Dermis microvascular lymphatic vessel endothelial cell (primary cell): ENCODE data around the gene GKN1. TPM values are rescaled to one million over a fixed set of nuclear protein-coding genes. Genes with fewer than 3 reads are reported as not detected.

Experiments
- DNase-seq, 2 donors: peaks; one replicate each; pipeline versions ENCODE4 v3.0.0 to v3.0.0-alpha.2; 2010; ENCODE audit warnings: low read depth in 2 of 2
- total RNA-seq: library from RNA; depleted of rRNA; stranded (reverse); fragments of >200 nt; gene quantifications from 2 replicates; pipeline ENCODE4 v1.2.1, GENCODE V29; 2014

GKN1 gene
- total RNA-seq, 1 donor from 2014 or later, result not detected

DNA sequence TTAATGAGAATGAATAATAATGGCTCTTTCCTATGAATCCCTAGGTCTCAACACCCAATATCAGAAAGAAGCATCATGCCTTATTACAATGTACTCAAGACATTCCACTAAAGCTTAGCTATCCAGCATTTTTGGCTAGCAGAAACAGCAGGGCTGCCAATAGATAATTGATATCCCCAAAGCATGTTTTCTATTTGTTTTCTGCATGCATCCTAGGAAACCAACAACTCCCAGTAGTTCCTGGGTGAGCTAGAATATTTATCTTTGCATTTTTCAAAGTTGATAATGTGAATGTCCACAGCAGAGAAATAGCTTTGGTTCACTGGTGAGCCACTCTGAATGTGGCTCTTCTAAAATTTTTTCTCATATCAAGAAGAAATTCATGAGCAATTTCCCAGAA lies 32.7 kb downstream of the GKN1 start:
- DNase-seq, result no peak

DNA sequence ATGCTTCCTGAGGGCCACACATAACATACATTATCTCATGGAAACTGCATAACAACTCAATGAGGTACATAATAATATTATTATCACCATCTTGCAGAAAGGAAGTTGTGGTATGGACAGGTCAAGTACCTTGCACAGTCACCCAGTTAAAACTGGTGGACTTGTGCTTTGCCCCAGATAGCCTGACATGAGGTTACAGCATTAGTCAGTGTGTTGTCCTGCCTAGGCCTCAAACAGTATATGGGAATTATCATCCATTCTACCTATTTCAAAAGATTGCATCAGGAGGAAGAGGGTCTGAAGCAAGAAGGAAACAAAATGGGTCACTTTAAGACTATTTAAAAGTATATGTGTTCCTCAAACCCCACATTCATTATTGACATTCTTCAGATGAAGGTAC lies 33.2 kb downstream of the GKN1 start:
- peak in 1 of 2 donors; percentile 38 for DNase-seq

DNA sequence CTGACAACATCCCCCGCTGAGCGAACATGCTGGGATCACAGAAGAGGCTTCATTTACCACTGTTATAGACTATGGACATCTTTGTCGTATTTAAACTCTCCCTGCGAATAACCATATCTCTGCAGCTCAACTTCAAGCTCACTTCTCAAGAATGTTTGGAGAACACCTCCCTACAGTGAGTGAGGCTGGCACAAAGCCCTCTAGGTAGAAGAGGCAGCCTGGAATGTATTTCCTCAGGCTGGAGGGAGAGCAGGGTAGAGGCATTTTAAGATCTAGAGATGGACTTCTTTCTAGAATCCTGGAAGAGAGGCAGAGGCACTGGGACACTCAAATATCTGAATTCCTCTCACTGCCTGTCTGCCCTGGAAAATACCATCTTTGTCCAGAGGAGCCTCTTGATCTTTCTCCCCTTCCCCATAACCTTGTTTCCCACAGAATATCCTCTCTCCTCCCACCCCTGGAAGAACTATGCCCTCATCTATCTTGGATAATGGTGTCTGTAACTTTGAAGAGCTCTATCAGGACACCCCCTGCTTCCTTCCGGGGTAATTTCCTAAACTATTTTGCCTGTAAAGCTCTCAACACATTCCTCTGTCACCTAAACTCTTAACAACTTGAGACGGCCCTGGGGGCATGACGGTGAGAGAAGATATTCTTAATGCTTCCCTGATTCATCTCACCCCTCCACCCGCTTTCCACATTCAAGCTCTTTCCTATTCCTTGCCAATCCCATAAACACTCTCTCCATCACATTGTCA lies 36.2 kb downstream of the GKN1 start:
- no peak for DNase-seq

DNA sequence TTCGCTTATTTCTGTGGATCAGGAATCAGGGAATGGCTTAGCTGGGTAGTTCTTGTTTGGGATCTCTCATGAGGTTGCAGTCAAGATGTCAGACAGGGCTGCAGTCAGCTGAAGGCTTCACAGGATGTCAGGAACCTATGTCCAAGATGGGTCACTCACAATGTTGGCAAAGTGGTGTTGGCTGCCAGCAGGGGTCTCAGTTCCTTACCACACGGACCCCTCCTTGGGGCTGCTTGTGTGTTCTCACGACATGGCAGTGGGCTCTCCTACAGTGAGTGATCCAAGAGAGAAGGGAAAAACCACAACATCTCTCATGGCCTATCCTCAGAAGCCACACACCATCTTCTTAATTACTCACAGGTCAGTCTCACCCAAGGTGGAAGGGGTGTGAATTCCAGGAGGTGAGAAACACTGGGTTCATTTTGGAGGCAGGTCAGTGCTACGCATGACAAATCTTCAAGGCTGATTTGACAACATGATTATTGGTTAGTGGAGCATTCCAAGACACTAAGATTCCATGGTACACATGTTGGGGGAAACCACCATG lies 37.2 kb downstream of the GKN1 start:
- DNase-seq, result no peak

DNA sequence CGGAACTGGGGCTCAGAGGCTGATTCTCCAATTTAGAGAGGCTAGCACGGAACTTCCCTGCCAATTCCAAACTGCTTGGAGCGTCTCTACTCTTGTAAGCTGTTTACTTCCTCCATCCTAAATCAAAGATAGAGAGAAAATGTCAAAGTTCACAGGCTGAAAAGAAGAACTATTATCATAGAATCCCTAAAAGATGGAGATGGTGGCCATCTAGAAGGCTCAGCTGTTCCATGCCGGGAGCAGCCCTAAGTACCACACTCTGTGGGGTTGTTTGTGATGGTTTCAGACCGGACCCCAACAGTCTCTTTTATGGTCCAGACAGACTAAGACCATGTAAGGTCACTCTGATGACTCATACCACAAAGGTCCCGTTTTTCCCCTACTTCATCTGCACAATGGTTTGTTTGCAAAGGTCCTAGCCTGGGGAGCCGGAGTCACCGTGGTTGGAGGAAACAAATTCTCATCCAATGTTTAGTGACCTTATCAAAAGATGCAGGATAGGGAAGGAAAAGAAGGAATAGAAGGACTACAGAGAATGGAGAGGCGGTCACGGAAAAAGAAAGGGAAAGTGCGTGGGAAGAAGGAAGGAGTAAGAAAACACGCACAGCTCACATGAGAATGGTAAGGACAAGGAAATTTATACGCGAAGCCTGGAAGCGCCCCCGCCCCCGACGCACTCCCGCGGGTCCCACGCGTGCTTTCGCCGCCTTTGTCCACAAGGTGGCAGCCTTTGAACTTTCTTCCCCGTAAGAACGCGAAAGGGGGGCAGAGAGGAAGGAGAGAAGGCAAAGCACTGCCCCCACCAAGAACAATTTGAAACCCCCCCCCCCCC lies 38.1 kb downstream of the GKN1 start:
- DNase-seq, result peak in 1 of 2 donors; percentile 53

DNA sequence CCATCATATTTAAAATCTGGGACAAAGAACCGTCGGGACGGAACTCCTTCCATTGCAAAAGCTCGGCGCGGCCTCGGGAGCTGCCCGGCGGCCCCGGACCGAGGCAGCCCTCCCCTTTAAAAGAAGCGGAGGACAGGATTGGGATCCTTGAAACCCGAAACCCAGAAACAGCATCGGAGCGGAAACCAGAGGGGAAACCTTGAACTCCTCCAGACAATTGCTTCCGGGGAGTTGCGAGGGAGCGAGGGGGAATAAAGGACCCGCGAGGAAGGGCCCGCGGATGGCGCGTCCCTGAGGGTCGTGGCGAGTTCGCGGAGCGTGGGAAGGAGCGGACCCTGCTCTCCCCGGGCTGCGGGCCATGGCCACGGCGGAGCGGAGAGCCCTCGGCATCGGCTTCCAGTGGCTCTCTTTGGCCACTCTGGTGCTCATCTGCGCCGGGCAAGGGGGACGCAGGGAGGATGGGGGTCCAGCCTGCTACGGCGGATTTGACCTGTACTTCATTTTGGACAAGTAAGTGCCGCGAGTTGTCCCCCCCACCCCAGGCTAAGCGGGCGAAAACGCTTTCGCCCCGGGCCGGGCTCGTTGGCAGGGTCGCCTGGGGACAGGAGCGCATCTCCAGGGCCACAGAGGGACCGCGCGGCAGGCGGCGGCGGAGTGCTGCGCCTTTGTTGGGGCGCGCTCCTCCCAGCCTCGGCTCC lies 38.9 kb downstream of the GKN1 start, which contains the start of gene ANTXR1:
ANTXR1 (plus strand) TSS at position 38 of the 698 bp plus-strand sequence; CDS start at position 359, 321 bp downstream.
- DNase-seq, result peak in 1 of 2 donors; percentile 26

DNA sequence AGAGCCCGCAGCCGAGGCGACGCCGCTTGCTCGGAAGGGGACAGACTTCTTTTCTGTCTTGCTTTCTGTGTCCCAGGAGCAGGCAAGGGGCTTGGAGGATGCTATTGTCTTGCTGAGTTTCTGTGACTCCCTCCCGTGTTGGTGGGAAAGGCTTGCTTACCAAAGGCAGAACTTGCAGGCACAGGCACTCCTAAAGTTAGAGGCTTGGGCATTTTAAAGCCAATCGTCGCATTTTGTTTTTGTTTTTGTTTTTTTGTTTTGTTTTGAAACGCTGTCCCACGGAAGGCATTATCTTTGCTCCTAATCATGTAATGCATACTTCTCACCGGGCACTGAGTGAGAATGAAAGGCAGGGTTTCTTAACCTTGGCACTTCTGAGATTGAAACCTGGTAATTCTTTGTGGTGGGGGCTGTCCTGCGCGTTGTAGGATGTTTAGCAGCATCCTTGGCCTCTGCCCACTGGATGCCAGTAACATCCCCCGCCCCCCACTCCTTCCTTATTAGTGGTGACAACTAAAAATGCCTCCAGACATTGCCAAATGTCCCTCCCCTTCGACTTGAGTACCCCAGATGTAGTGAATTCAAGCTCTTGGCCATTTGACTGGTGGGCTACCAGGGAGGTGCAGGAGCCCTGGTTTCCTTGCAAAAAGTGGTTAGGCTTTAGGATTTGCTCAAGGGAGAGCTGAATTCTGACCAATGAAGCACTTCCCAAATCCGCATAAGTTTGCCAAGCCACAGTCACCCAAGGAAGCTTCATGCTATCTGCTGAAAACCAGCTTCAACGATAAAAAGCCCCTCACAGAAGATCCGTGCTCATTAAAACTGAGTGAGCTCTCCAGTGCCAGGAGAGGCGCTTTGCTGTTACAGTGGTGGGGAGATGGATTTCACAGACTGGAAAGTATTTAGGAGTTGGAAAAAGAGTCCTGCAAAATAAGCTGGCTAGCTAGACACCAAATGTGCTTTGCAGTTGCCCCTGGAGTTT lies 39.7 kb downstream of the GKN1 start:
- peak in 1 of 2 donors; percentile 32 for DNase-seq

DNA sequence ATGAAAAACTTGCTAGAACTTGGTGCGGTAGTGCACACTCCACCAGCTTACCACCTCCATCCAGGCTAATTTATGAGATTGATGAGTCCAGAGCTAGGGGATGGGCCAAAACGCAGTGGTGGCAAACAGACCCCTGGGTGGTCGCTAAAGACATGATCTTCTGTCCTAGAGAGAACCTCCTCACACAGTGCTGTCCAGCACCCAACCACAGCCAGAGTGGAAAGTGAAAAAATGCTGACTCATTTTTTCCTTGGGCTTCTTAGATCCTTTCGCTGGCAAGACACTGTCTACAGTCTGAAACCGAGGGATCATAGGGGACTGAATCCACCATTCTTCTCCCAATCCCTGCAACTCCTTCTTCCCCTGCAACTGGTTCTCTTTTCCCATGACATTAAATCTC lies 42.6 kb downstream of the GKN1 start:
- DNase-seq, result no peak

DNA sequence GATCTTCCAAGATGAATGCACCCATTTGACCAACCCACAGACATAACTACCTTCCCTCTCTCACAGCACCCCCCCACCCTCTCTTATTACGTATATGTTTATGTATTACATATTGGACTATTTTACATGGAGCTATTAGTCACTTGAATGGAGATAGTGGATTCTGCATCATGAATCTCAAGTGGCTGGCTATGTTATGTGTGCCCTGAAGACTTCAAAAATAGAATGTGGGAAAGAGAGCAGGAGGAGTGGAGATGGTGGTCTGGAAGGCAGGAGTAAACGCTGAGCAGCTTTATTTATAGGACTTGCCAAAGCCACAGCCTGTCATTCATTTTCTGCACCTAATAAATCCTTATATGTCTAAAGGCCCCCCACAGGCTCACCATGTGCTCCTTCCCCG lies 43.4 kb downstream of the GKN1 start:
- DNase-seq, result no peak

DNA sequence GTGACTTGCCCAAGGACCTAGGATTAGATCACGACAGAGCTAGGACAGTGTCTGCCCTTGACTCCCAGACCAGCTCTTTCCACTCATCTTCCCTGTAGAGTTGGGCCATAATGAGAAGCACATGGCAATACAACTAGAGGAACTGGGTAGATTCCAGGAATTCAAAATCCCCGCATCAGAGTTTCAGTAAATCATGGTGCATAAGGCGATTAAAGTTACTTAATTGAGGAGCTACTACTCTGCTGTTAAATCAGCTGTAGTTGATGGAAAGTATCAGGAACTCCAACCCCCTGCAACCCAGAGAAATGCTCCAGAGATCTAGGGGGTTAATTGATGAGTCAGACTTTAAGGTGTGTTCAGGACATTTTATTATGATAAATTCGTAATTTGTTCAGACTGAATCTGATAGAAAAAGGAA lies 44.3 kb downstream of the GKN1 start:
- no peak for DNase-seq

DNA sequence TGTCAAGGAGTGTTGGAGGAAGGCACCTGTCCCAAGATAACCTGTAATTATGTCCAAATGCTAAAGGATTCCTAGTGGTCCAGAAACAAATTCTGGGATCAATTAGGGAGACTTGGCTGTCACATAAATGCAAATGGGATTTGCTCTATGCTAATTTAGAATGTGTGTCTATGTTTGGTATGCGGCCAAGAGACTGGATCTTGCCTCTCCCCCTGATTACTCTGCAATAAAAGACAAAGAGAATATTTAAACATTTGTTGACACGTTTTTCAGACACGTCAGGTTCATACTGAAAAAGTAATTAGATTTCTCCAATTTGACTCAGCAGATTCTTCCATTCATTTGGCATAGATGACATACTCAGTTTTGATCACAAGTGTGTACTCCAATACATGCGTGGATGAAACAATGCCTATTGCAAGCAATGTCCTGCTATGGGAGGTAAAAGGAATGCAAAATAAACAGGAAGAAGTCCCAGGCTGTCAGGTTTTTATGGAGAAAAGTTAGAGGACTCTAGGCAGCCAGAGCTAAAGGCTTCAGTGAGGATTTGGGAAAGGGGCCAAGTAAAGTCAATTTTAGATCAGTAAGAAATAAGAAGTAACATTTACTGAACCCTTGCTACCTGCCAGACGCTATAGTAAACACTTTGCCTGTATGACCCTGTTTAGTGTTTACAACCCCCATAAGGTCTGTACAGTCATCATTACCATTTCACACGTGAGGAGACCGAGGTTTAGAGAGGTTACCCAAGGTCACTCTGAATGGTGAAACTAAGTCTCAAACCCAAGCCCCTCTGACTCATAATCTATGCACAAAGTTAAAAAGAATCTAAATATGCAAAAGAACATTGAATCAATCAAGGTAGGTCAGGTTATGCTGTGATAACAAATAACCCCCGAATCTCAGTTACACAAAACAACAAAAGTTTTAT lies 46.3 kb downstream of the GKN1 start:
- DNase-seq, result no peak

DNA sequence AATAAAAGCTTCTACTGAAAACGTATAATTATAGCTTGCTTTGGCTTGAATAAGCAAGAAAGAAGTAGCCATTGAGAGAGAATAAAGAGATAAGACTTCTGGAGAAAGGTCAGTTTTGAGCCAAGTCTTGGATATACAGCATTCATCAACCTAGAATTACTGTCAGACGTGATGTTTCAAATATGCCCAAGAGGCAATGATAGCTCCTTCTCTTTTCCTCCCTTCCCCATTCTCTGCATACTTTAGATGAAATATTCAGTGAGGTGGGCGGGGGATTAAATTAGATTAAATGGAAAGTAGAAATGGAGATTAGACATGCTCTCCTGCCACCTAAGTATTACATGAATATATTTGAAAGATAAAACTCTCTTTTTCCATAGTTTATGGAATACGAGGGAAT lies 47.3 kb downstream of the GKN1 start:
- no peak for DNase-seq

DNA sequence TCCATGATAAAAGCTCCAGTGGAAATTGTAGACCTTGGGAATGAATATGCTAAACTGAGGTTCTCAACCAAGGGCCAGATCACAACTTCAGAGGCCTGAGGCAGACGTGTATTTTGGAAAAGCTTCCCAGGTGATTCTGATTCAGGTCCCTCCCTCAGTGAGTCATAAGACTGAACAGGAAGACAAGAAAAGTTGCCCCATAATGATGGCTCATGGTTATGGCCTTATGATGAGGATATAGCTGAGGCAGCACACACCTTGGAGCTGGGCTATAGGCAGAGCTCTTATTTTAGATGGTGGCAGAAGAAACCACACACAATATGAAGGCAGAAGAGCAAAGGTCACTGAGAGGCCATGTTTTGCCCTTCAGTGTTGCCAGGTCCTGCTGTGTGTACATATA lies 48.1 kb downstream of the GKN1 start:
- DNase-seq, result no peak

DNA sequence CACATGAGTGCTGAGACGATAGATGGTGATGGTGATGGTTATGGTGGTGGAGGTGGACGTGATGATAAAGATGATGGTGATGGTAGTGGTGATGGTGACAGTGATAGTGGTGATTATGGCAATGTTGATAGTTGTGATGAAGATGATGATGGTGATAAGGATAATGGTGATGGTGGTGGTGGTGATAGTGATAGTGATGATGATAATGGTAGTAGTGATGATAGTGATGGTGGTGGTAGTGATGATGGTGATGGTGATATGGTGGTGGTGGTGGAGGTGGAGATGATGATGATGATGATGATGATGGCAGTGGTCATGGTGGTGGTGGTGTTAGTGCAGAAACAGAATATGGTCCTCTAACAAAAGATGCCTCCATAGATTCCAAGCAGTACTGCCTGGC lies 48.8 kb downstream of the GKN1 start:
- DNase-seq, result no peak

DNA sequence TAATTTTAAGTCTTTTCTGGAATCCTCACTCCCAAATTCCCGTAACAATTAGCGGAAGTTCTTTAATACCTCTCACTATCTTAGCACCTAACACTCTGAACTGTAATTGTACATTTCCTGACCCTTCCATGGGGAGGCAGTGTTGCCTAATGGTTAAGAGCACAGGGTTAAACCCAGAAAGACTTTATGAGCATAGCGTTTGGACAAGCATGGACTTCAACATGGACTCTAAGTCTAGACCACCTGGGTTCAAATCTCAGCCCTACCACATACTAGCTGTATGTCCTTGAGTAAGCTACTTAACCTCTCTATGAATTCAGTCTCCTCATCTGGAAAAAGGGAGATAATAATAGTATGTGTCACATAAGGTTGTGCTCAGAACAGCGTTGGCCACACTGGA lies 51.6 kb downstream of the GKN1 start:
- peak; percentile 58 to 75 for DNase-seq

DNA sequence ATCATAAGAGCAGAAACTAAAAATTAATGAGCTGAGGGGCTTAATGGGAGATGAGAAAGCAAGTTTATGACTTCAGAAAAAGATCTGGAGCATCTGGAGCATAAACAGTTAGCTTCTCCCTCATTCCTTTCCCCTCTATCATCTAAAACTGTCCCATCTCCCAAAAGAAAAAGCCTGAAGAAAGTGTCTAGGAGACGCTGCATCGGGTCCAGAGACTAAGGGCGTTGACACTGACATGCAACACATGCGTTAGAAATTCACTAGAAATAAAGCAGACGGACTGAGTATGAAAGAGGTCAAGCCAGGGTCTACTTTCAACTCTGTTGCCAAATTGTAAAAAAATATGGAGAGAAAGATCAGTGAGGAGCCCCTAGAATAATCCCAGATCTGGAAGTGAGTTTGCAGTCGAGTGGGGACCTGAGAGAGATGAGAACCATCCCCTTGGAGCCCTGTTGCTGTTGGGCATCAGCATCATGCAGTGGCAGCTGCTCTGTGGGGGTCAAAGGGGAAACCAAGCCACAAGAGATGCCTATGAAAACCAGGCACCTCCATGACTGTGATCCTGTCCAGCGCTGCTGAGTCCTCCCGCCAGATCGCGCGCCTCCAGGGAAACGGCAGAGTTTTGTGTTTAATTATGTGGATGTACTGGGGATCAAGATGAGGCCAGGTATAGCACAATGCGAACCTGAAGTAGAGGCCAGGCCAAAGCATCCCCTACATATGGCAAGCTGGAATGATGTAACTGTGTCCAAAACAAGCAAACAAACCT lies 52.4 kb downstream of the GKN1 start:
- no peak for DNase-seq
